Breast epithelium (tissue), 3 donors: Measurements from ENCODE around the gene DSG3.

Experiments used
- CTCF ChIP-seq, 3 donors: fragments of 450-650 bp; IDR thresholded peaks; one replicate each; pipeline ENCODE4 v1.5.1; 2016 to 2017; ENCODE audit warnings: antibody characterized with exemption in 3 of 3, mild to moderate bottlenecking in 3 of 3, moderate library complexity in 3 of 3
- POLR2AphosphoS5 ChIP-seq, 3 donors: sonication (generic); formaldehyde crosslinking; IDR thresholded peaks; one replicate each; pipeline ENCODE4 v1.6.1; 2017; ENCODE audit warnings: antibody characterized with exemption in 3 of 3

- TF ChIP-seq POLR2AphosphoS5 (IDR thresholded peaks at IDR 0.05) = no peak
- no peak for TF ChIP-seq CTCF (IDR thresholded peaks at IDR 0.05)
Observed at GRCh38 chr18:31430554-31430953, 17.0 kb upstream of the DSG3 start.
